ENCODE measurements around the gene PP2D1. TPM values are rescaled to one million over a fixed set of nuclear protein-coding genes. Genes with fewer than 3 reads are reported as not detected.
A peak's percentile ranks its signal among the peaks of the same experiment; 100 is the strongest.

PP2D1 gene
- total and polyA plus RNA-seq, 9 of the 15 experiments (the other 6 are each of a cell fraction or from before 2014, with no cell fraction given): 0.07 to 0.10 TPM; not detected in 7

DNA sequence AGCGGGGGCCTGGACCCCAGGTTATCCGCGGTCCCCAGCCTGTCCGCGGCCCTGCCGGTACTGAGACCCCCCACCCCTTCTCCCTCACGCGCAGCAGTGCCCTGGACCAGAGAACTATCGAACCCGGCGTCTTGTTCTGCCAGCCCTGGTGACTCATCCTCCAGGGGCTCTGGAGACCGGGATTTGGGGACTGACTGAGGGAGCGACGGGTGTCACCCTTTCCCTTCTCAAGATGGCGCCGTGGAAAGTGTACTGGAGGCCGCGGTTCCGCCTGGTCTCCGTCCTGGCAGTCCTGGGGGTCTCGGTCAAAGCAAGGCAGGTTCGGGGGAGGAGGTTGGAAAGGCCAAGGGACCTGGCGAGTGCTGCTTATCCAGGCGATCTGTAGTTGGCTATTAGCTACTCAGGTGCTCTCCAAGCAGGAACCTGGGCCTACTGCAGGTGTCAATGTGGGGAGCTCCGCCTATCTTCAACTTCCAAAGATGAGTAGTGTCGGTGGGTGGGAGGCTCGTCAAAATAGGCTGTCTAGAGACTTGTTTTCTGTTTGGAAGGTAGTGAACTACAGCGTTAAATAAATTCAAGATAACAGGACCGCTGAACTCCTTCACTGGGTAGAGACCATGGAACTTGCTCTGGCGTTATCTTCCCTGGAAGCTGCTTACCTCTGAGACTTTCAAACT, 64.4 kb downstream of the PP2D1 start (continued):
- TF ChIP-seq HMG20B (CRISPR knock-in tag; IDR thresholded peaks at IDR 0.05) (no peak), NFATC3 (IDR thresholded peaks at IDR 0.05) (no peak), CBFA2T2 (conservative IDR thresholded peaks at IDR 0.05) (no peak), ZSCAN29 (IDR thresholded peaks at IDR 0.05) (no peak), BRCA1 (IDR thresholded peaks at IDR 0.05) (no peak), BRCA1 (CRISPR knock-in tag; IDR thresholded peaks at IDR 0.05) (no peak), RBFOX2 (IDR thresholded peaks at IDR 0.05; ENCODE audit: low read depth, low read length) (0 out of 2 replicates have a peak, but pooled peaks have one; percentile 86), ELF1 (tag; IDR thresholded peaks at IDR 0.05) (no peak), KDM1A (IDR thresholded peaks at IDR 0.05) (no peak), SMARCE1 (IDR thresholded peaks at IDR 0.05) (0 out of 2 replicates have a peak, but pooled peaks have one; percentile 25), SIN3A (IDR thresholded peaks at IDR 0.05; ENCODE audit: borderline replicate concordance in 2 of 2, control insufficient read depth in 1 of 2, low read depth in 2 of 2, low read length in 2 of 2) (0 out of 4 replicates have a peak, but pooled peaks of 1 of the 2 experiments have one; percentile 9), HDGF (IDR thresholded peaks at IDR 0.05) (no peak), ZNF23 (CRISPR knock-in tag; IDR thresholded peaks at IDR 0.05) (0 out of 2 replicates have a peak, but pooled peaks have one; percentile 30), CBFB (CRISPR knock-in tag; IDR thresholded peaks at IDR 0.05) (0 out of 2 replicates have a peak, but pooled peaks have one; percentile 20), CTBP1 (IDR thresholded peaks at IDR 0.05; ENCODE audit: borderline replicate concordance) (peak; percentile 68), SMARCA4 (IDR thresholded peaks at IDR 0.05) (0 out of 2 replicates have a peak, but pooled peaks have one; percentile 27)
- TF ChIP-seq, protein P1, sequence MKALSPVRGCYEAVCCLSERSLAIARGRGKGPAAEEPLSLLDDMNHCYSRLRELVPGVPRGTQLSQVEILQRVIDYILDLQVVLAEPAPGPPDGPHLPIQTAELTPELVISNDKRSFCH (CRISPR knock-in tag; IDR thresholded peaks at IDR 0.05): no peak
- TF ChIP-seq, protein P1 (tag; IDR thresholded peaks at IDR 0.05): peak; percentile 74; the same call in 1 of the 2 replicates
- TF ChIP-seq, protein P2, sequence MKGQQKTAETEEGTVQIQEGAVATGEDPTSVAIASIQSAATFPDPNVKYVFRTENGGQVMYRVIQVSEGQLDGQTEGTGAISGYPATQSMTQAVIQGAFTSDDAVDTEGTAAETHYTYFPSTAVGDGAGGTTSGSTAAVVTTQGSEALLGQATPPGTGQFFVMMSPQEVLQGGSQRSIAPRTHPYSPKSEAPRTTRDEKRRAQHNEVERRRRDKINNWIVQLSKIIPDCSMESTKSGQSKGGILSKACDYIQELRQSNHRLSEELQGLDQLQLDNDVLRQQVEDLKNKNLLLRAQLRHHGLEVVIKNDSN (CRISPR knock-in tag; IDR thresholded peaks at IDR 0.05): peak; percentile 20; the same call in 1 of the 2 replicates

All from K562 (cell line).